SK-N-SH treated with all-trans-retinoic acid at 6 μM for 48 hours (cell line): ENCODE measurements around the gene ZNF146.

Source experiments
- CSDC2 ChIP-seq: fragments of 250-450 bp; sonication (Bioruptor Pico); IDR thresholded peaks from 2 replicates; pipeline ENCODE4 v1.5.0; 2020; ENCODE audit warnings: mild to moderate bottlenecking, moderate library complexity
- ESRRG ChIP-seq: fragments of 250-450 bp; sonication (Bioruptor Pico); IDR thresholded peaks from 2 replicates; pipeline ENCODE4 v1.6.1; 2021; ENCODE audit warnings: mild to moderate bottlenecking
- ISL1 ChIP-seq: fragments of 250-450 bp; sonication (Bioruptor Pico); IDR thresholded peaks from 2 replicates; pipeline ENCODE4 v2.1.2; 2022; ENCODE audit warnings: mild to moderate bottlenecking, moderate library complexity
- OSR1 ChIP-seq: fragments of 250-450 bp; sonication (Bioruptor Pico); IDR thresholded peaks from 2 replicates; pipeline ENCODE4 v1.8.0; 2022; ENCODE audit warnings: moderate library complexity, mild to moderate bottlenecking, inconsistent platforms
- RARB ChIP-seq: fragments of 250-450 bp; sonication (Bioruptor Pico); IDR thresholded peaks from 2 replicates; pipeline ENCODE4 v1.8.0; 2021; ENCODE audit warnings: mild to moderate bottlenecking, moderate library complexity
- TCF4 ChIP-seq: fragments of 250-450 bp; sonication (Bioruptor Pico); IDR thresholded peaks from 2 replicates; pipeline ENCODE4 v1.8.0; 2021; ENCODE audit warnings: mild to moderate bottlenecking, moderate library complexity, borderline replicate concordance
- TOX ChIP-seq: fragments of 250-450 bp; sonication (Bioruptor Pico); IDR thresholded peaks from 2 replicates; pipeline ENCODE4 v1.8.0; 2021; ENCODE audit warnings: mild to moderate bottlenecking, moderate library complexity, borderline replicate concordance
- ZFP3 ChIP-seq: fragments of 250-450 bp; sonication (Bioruptor Pico); IDR thresholded peaks from 2 replicates; pipeline ENCODE4 v1.5.0; 2020; ENCODE audit warnings: mild to moderate bottlenecking, moderate library complexity
- ZFP30 ChIP-seq: fragments of 450-650 bp; formaldehyde crosslinking; IDR thresholded peaks from 2 replicates; pipeline ENCODE4 v1.5.0; 2022; ENCODE audit warnings: mild to moderate bottlenecking, moderate library complexity
- ZNF565 ChIP-seq: fragments of 450-650 bp; formaldehyde crosslinking; conservative IDR thresholded peaks from 2 replicates; pipeline ENCODE4 v1.5.0; 2020; ENCODE audit warnings: low read depth, mild to moderate bottlenecking, moderate library complexity
- TF ChIP-seq, protein P1 (sequence below): fragments of 250-450 bp; sonication (Bioruptor Pico); IDR thresholded peaks from 2 replicates; pipeline ENCODE4 v1.5.0; 2020; ENCODE audit warnings: mild to moderate bottlenecking, moderate library complexity
- TF ChIP-seq, protein P2 (sequence below): fragments of 250-450 bp; sonication (Bioruptor Pico); IDR thresholded peaks from 2 replicates; pipeline ENCODE4 v1.5.1; 2020; ENCODE audit warnings: low read depth, mild to moderate bottlenecking, moderate library complexity
- TF ChIP-seq, protein P3 (sequence below): fragments of 250-450 bp; sonication (Bioruptor Pico); IDR thresholded peaks from 2 replicates; pipeline ENCODE4 v1.8.0; 2020; ENCODE audit warnings: mild to moderate bottlenecking, moderate library complexity, borderline replicate concordance
- TF ChIP-seq, protein P4 (sequence below): fragments of 250-450 bp; sonication (Bioruptor Pico); IDR thresholded peaks from 2 replicates; pipeline ENCODE4 v1.5.1; 2021; ENCODE audit warnings: mild to moderate bottlenecking, moderate library complexity

DNA sequence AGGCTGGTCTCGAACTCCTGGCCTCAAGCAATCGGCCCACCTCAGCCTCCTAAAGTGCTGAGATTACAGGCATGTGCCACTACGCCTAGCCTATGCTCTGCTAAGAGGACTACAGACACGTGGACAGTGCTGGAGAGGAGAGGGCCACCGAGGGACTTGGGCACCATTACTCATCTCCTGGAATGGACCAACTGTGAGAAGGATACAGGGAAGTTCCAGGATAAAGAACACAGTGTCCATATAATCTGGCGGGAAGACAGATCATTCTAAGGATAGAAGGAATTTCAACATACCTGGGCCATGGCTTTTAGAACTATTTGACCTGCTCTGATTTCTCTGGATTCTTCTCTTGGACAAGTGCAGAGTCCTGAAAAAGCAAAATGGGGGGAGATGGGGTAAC, 13.2 kb upstream of the ZNF146 start:
- TF ChIP-seq CSDC2 (CRISPR knock-in tag), result no peak
- TF ChIP-seq RARB (CRISPR knock-in tag), result no peak
- no peak for TF ChIP-seq ZNF565 (CRISPR knock-in tag)
- TF ChIP-seq ZFP30 (CRISPR knock-in tag), result no peak
- TF ChIP-seq TCF4 (CRISPR knock-in tag), result no peak
- TF ChIP-seq, protein P1, sequence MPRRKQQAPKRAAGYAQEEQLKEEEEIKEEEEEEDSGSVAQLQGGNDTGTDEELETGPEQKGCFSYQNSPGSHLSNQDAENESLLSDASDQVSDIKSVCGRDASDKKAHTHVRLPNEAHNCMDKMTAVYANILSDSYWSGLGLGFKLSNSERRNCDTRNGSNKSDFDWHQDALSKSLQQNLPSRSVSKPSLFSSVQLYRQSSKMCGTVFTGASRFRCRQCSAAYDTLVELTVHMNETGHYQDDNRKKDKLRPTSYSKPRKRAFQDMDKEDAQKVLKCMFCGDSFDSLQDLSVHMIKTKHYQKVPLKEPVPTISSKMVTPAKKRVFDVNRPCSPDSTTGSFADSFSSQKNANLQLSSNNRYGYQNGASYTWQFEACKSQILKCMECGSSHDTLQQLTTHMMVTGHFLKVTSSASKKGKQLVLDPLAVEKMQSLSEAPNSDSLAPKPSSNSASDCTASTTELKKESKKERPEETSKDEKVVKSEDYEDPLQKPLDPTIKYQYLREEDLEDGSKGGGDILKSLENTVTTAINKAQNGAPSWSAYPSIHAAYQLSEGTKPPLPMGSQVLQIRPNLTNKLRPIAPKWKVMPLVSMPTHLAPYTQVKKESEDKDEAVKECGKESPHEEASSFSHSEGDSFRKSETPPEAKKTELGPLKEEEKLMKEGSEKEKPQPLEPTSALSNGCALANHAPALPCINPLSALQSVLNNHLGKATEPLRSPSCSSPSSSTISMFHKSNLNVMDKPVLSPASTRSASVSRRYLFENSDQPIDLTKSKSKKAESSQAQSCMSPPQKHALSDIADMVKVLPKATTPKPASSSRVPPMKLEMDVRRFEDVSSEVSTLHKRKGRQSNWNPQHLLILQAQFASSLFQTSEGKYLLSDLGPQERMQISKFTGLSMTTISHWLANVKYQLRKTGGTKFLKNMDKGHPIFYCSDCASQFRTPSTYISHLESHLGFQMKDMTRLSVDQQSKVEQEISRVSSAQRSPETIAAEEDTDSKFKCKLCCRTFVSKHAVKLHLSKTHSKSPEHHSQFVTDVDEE (CRISPR knock-in tag), result no peak
- TF ChIP-seq ESRRG (CRISPR knock-in tag), result no peak
- no peak for TF ChIP-seq TOX
- TF ChIP-seq, protein P2, sequence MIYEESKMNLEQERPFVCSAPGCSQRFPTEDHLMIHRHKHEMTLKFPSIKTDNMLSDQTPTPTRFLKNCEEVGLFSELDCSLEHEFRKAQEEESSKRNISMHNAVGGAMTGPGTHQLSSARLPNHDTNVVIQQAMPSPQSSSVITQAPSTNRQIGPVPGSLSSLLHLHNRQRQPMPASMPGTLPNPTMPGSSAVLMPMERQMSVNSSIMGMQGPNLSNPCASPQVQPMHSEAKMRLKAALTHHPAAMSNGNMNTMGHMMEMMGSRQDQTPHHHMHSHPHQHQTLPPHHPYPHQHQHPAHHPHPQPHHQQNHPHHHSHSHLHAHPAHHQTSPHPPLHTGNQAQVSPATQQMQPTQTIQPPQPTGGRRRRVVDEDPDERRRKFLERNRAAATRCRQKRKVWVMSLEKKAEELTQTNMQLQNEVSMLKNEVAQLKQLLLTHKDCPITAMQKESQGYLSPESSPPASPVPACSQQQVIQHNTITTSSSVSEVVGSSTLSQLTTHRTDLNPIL (CRISPR knock-in tag), result no peak
- no peak for TF ChIP-seq OSR1
- TF ChIP-seq, protein P3, sequence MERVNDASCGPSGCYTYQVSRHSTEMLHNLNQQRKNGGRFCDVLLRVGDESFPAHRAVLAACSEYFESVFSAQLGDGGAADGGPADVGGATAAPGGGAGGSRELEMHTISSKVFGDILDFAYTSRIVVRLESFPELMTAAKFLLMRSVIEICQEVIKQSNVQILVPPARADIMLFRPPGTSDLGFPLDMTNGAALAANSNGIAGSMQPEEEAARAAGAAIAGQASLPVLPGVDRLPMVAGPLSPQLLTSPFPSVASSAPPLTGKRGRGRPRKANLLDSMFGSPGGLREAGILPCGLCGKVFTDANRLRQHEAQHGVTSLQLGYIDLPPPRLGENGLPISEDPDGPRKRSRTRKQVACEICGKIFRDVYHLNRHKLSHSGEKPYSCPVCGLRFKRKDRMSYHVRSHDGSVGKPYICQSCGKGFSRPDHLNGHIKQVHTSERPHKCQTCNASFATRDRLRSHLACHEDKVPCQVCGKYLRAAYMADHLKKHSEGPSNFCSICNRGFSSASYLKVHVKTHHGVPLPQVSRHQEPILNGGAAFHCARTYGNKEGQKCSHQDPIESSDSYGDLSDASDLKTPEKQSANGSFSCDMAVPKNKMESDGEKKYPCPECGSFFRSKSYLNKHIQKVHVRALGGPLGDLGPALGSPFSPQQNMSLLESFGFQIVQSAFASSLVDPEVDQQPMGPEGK, result no peak
- TF ChIP-seq ZFP3, result no peak
- TF ChIP-seq, protein P4, sequence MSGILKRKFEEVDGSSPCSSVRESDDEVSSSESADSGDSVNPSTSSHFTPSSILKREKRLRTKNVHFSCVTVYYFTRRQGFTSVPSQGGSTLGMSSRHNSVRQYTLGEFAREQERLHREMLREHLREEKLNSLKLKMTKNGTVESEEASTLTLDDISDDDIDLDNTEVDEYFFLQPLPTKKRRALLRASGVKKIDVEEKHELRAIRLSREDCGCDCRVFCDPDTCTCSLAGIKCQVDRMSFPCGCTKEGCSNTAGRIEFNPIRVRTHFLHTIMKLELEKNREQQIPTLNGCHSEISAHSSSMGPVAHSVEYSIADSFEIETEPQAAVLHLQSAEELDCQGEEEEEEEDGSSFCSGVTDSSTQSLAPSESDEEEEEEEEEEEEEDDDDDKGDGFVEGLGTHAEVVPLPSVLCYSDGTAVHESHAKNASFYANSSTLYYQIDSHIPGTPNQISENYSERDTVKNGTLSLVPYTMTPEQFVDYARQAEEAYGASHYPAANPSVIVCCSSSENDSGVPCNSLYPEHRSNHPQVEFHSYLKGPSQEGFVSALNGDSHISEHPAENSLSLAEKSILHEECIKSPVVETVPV (CRISPR knock-in tag), result no peak
- no peak for TF ChIP-seq ISL1 (CRISPR knock-in tag)
